Urinary bladder (tissue), 4 donors: ENCODE measurements around the gene CALY. TPM values are rescaled to one million over a fixed set of nuclear protein-coding genes. Genes with fewer than 3 reads are reported as not detected.

Experiments used
- DNase-seq: peaks from one replicate; pipeline ENCODE4 v3.0.0-alpha.2; 2015; ENCODE audit errors: extremely low spot score
- H3K27ac ChIP-seq: one replicate; pipeline ENCODE4 v1.5.1; 2013; ENCODE audit warnings: low read depth, mild to moderate bottlenecking, moderate library complexity
- H3K36me3 ChIP-seq: one replicate; pipeline ENCODE4 v1.6.1; 2013; ENCODE audit warnings: mild to moderate bottlenecking, moderate library complexity; ENCODE audit not compliant: insufficient read depth
- H3K4me1 ChIP-seq: one replicate; pipeline ENCODE4 v1.6.1; 2013; ENCODE audit warnings: mild to moderate bottlenecking, moderate library complexity; ENCODE audit not compliant: insufficient read depth
- H3K4me3 ChIP-seq: one replicate; pipeline ENCODE4 v1.5.1; 2013; ENCODE audit warnings: low read depth, low read length
- WGBS: extraction: QIAGEN DNeasy Blood & Tissue Kit; methylation state at CpG from one replicate; pipeline ENCODE4 v1.1.7; 2013; 5-methylcytosine and 5-hydroxymethylcytosine counted together
- polyA plus RNA-seq: library from polyadenylated mRNA; stranded (reverse); fragments of 200-250 nt; gene quantifications from one replicate; pipeline ENCODE4 v1.2.3, GENCODE V29; 2013
- total RNA-seq: library from RNA; depleted of rRNA; stranded (reverse); fragments of >200 nt; gene quantifications from one replicate; pipeline ENCODE4 v1.2.3, GENCODE V29; 2014
- donor health status: healthy with polysubstance abuse.
- donor health status: healthy.

CALY gene
- total and polyA plus RNA-seq, 2 donors, result 0.79 to 1.1 TPM

GRCh38 chr10:133281628-133282372, 54.9 kb downstream of the CALY start:
- H3K4me1 ChIP-seq, result no peaks in the 10 kb centered on the region
- DNase-seq, result no peak
- WGBS, result 92% methylated on average over 38 of the region's 38 CpGs
- H3K4me3 ChIP-seq, result no peak overlapping the region
- peaks cover 7% of the 10 kb centered on the region for H3K36me3 ChIP-seq
- H3K27ac ChIP-seq, result no peak overlapping the region

GRCh38 chr10:133281084-133281483, 55.6 kb downstream of the CALY start:
- Histone ChIP-seq H3K4me3 (no peak overlapping the region), H3K27ac (no peak overlapping the region), H3K36me3 (peaks cover 7% of the 10 kb centered on the region), H3K4me1 (no peaks in the 10 kb centered on the region)
- DNase-seq, result no peak
- 95% methylated on average over 15 of the region's 15 CpGs for WGBS

GRCh38 chr10:133280391-133281059, 56.2 kb downstream of the CALY start:
- H3K4me3 ChIP-seq, result no peak overlapping the region
- WGBS, result 94% methylated on average over 10 of the region's 10 CpGs
- no peaks in the 10 kb centered on the region for H3K4me1 ChIP-seq
- peaks cover 7% of the 10 kb centered on the region for H3K36me3 ChIP-seq
- no peak overlapping the region for H3K27ac ChIP-seq
- DNase-seq, result no peak

- Histone ChIP-seq H3K4me1 (no peaks in the 10 kb centered on the region), H3K4me3 (no peak overlapping the region), H3K36me3 (peaks cover 7% of the 10 kb centered on the region), H3K27ac (no peak overlapping the region)
- DNase-seq, result no peak
- WGBS, result 82% methylated on average over 24 of the region's 24 CpGs
Measured at GRCh38 chr10:133279326-133280226, 57.1 kb downstream of the CALY start.

- Histone ChIP-seq H3K4me1 (no peaks in the 10 kb centered on the region), H3K36me3 (peaks cover 4% of the 10 kb centered on the region), H3K4me3 (no peak overlapping the region), H3K27ac (peak overlapping the region; percentile 71)
- WGBS, result 67% methylated on average over 19 of the region's 19 CpGs
- DNase-seq, result no peak
Measured at GRCh38 chr10:133278577-133279265, 58.0 kb downstream of the CALY start.

- no peak overlapping the region for H3K4me3 ChIP-seq
- H3K36me3 ChIP-seq, result peaks cover 4% of the 10 kb centered on the region
- no peak for DNase-seq
- H3K4me1 ChIP-seq, result no peaks in the 10 kb centered on the region
- H3K27ac ChIP-seq, result no peak overlapping the region
- WGBS, result 67% methylated on average over 12 of the region's 12 CpGs
Measured at GRCh38 chr10:133277993-133278576, 58.6 kb downstream of the CALY start.

GRCh38 chr10:133277277-133277992, 59.3 kb downstream of the CALY start:
- DNase-seq, result no peak
- no peaks in the 10 kb centered on the region for H3K4me1 ChIP-seq
- H3K36me3 ChIP-seq, result peaks cover 4% of the 10 kb centered on the region
- WGBS, result 59% methylated on average over 25 of the region's 25 CpGs
- no peak overlapping the region for H3K27ac ChIP-seq
- H3K4me3 ChIP-seq, result no peak overlapping the region

- 5% methylated on average over 63 of the region's 63 CpGs for WGBS
- peak within 1 kb of the TSS; percentile 21 for H3K4me3 ChIP-seq
- peaks cover 3% of the 10 kb centered on the region for H3K36me3 ChIP-seq
- H3K4me1 ChIP-seq, result no peaks in the 10 kb centered on the region
- no peak for DNase-seq
- no peak within 1 kb of the TSS for H3K27ac ChIP-seq
Measured at GRCh38 chr10:133276435-133277201, 60.1 kb downstream of the CALY start, which contains the start of gene ADAM8. ADAM8 (minus strand) TSS chr10:133276868; CDS start chr10:133276817, 51 bp downstream.

- H3K27ac ChIP-seq, result no peak overlapping the region
- H3K4me1 ChIP-seq, result no peaks in the 10 kb centered on the region
- H3K36me3 ChIP-seq, result peaks cover 3% of the 10 kb centered on the region
- H3K4me3 ChIP-seq, result peak overlapping the region; percentile 12
- WGBS, result 21% methylated on average over 6 of the region's 6 CpGs
- DNase-seq, result no peak
Measured at GRCh38 chr10:133276100-133276434, 60.6 kb downstream of the CALY start.

- no peaks in the 10 kb centered on the region for H3K4me1 ChIP-seq
- WGBS, result 33% methylated on average over 12 of the region's 12 CpGs
- H3K4me3 ChIP-seq, result peak overlapping the region; percentile 12
- H3K27ac ChIP-seq, result no peak overlapping the region
- DNase-seq, result no peak
- peaks cover 3% of the 10 kb centered on the region for H3K36me3 ChIP-seq
Measured at GRCh38 chr10:133275684-133276092, 61.0 kb downstream of the CALY start.

- Histone ChIP-seq H3K36me3 (no peaks in the 10 kb centered on the region), H3K4me3 (no peak overlapping the region), H3K27ac (no peak overlapping the region), H3K4me1 (no peaks in the 10 kb centered on the region)
- DNase-seq, result no peak
- 35% methylated on average over 26 of the region's 26 CpGs for WGBS
Measured at GRCh38 chr10:133274751-133275683, 61.7 kb downstream of the CALY start.
